A673 (cell line): ENCODE data around the gene NDE1. TPM values are rescaled to one million over a fixed set of nuclear protein-coding genes. Genes with fewer than 3 reads are reported as not detected.
"Not testable (repeated sequence)": the region's sequence is repeated elsewhere in the genome, so short reads cannot be mapped to it uniquely, and the experiment has no call there.

Experiments
- BruUV-seq: library from RNA; stranded (reverse); fragments of 400-500 nt; replicated peaks from 2 replicates; lab custom pipeline; 2021; lab: Mats Ljungman, UMichigan
- CTCF ChIA-PET: fragments of 300-600 bp; sonication (Branson Sonifier 250); formaldehyde crosslinking; loops from one replicate; lab custom pipeline; 2022; ENCODE audit warnings: antibody characterized with exemption; lab: Charles Lee
- POLR2A ChIA-PET: fragments of 300-600 bp; sonication (Branson Sonifier 250); formaldehyde crosslinking; loops from one replicate; lab custom pipeline; 2022; ENCODE audit warnings: antibody characterized with exemption; ENCODE audit not compliant: low non-redundant PET; lab: Charles Lee
- DNase-seq: peaks from one replicate; pipeline ENCODE4 v3.0.0-alpha.2; 2015; ENCODE audit warnings: low spot score
- H3K27ac ChIP-seq: fragments of 200-600 bp; sonication (generic); 2 replicates; pipeline ENCODE4 v1.5.1; 2016; ENCODE audit warnings: mixed run types, low read depth, mild to moderate bottlenecking, mixed read lengths, antibody characterized with exemption, low read length; ENCODE audit not compliant: poor library complexity, severe bottlenecking
- H3K27me3 ChIP-seq: fragments of 200-600 bp; sonication (generic); replicated peaks from 2 replicates; pipeline ENCODE4 v1.6.1; 2017; ENCODE audit warnings: mixed run types, low read depth, mild to moderate bottlenecking, mixed read lengths, antibody characterized with exemption, low read length; ENCODE audit not compliant: insufficient read depth, poor library complexity
- H3K36me3 ChIP-seq: fragments of 200-600 bp; sonication (generic); 2 replicates; pipeline ENCODE4 v1.6.1; 2016; ENCODE audit warnings: mixed run types, mild to moderate bottlenecking, mixed read lengths, antibody characterized with exemption, low read length; ENCODE audit not compliant: insufficient read depth, poor library complexity, severe bottlenecking
- H3K4me1 ChIP-seq: fragments of 200-600 bp; sonication (generic); 2 replicates; pipeline ENCODE4 v1.6.1; 2017; ENCODE audit warnings: mixed run types, mild to moderate bottlenecking, mixed read lengths, antibody characterized with exemption, low read length; ENCODE audit not compliant: insufficient read depth, poor library complexity, severe bottlenecking
- H3K4me3 ChIP-seq: fragments of 200-600 bp; sonication (generic); 2 replicates; pipeline ENCODE4 v1.5.1; 2016; ENCODE audit warnings: low read depth, mixed run types, mild to moderate bottlenecking, mixed read lengths, low read length; ENCODE audit not compliant: poor library complexity, severe bottlenecking
- H3K9me3 ChIP-seq: fragments of 200-600 bp; sonication (generic); 2 replicates; pipeline ENCODE4 v1.6.1; 2016; ENCODE audit warnings: mixed run types, low read depth, mild to moderate bottlenecking, mixed read lengths, antibody characterized with exemption, low read length; ENCODE audit not compliant: poor library complexity, severe bottlenecking
- CTCF ChIP-seq: fragments of 300-800, 200-600 bp; sonication (generic); conservative IDR thresholded peaks from 2 replicates; pipeline ENCODE4 v1.5.1; 2017; ENCODE audit warnings: low read depth, mild to moderate bottlenecking, antibody characterized with exemption, low read length, moderate library complexity, mixed read lengths
- EZH2 ChIP-seq: fragments of 200-600 bp; sonication (generic); IDR thresholded peaks from 2 replicates; pipeline ENCODE4 v1.6.1; 2017; ENCODE audit warnings: borderline replicate concordance, low read depth, mild to moderate bottlenecking, mixed read lengths, antibody characterized with exemption, low read length; ENCODE audit not compliant: poor library complexity, severe bottlenecking
- intact Hi-C: fragments of 100-400 bp; cut with micrococcal nuclease; formaldehyde crosslinking; loops from one replicate; pipeline ENCODE4 v1.10.0; 2022; ENCODE audit not compliant: unreplicated experiment
- total RNA-seq: library from RNA; stranded (reverse); gene quantifications from 2 replicates; pipeline ENCODE4 v1.2.3, GENCODE V29; 2021

NDE1 gene
- total RNA-seq, 1 experiment from 2014 or later, result 78.1 TPM

GRCh38 chr16:15689290-15689689, 39.2 kb downstream of the NDE1 start:
- intact Hi-C loops, result no loop called here
- POLR2A ChIA-PET, result no interaction called here
- TF ChIP-seq EZH2 (no peak), CTCF (no peak)
- Histone ChIP-seq H3K9me3 (no peaks in the 10 kb centered on the region), H3K4me3 (no peak overlapping the region), H3K27me3 (no peaks in the 10 kb centered on the region), H3K36me3 (peaks cover 75% of the 10 kb centered on the region), H3K4me1 (no peaks in the 10 kb centered on the region), H3K27ac (no peak overlapping the region)
- CTCF ChIA-PET, result no interaction called here
- no peak for DNase-seq
- BruUV-seq, result no TSS peak

GRCh38 chr16:15690296-15690695, 40.3 kb downstream of the NDE1 start:
- POLR2A ChIA-PET, result no interaction called here
- intact Hi-C loops, result no loop called here

DNA sequence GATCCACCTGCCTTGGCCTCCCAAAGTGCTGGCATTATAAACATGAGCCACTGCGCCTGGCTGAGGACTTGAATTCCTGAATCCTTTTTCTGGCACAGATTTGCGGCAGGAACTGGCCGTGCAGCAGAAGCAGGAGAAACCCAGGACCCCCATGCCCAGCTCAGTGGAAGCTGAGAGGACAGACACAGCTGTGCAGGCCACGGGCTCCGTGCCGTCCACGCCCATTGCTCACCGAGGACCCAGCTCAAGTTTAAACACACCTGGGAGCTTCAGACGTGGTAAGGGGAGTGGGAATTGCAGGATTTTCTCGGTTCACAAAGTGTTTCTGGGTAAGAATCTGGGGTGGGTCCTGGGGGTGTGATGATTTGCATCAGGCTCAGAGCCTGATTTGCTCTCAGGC, 41.0 kb downstream of the NDE1 start:
- Histone ChIP-seq H3K36me3 (peaks cover 76% of the 10 kb centered on the region), H3K4me1 (no peaks in the 10 kb centered on the region), H3K9me3 (no peaks in the 10 kb centered on the region), H3K4me3 (no peak overlapping the region), H3K27me3 (no peaks in the 10 kb centered on the region), H3K27ac (no peak overlapping the region)
- DNase-seq, result no peak
- no TSS peak for BruUV-seq
- CTCF ChIA-PET, result no interaction called here
- POLR2A ChIA-PET, result interaction anchor here (0.6 kb wide), 1 partner anchor 26 kb away, joined by 7 read pairs; no protein-coding TSS in a partner anchor
- no peak for TF ChIP-seq CTCF
- no peak for TF ChIP-seq EZH2
- intact Hi-C loops, result no loop called here

More at GRCh38 chr16:15690296-15690695, 40.3 kb downstream of the NDE1 start:
- TF ChIP-seq CTCF (no peak), EZH2 (no peak)
- Histone ChIP-seq H3K9me3 (no peaks in the 10 kb centered on the region), H3K27ac (no peak overlapping the region), H3K4me1 (no peaks in the 10 kb centered on the region), H3K36me3 (peaks cover 74% of the 10 kb centered on the region), H3K4me3 (no peak overlapping the region), H3K27me3 (no peaks in the 10 kb centered on the region)
- no TSS peak for BruUV-seq
- CTCF ChIA-PET, result no interaction called here
- no peak for DNase-seq

GRCh38 chr16:15692508-15692907, 42.5 kb downstream of the NDE1 start:
- not testable (repeated sequence) for BruUV-seq

More at GRCh38 chr16:15692508-15692907, 42.5 kb downstream of the NDE1 start:
- POLR2A ChIA-PET, result interaction anchor here (0.5 kb wide), 1 partner anchor 10 kb away, joined by 3 read pairs; no protein-coding TSS in a partner anchor
- CTCF ChIA-PET, H3K27me3 ChIP-seq, H3K27ac ChIP-seq, H3K4me3 ChIP-seq, H3K4me1 ChIP-seq, H3K9me3 ChIP-seq, DNase-seq, intact Hi-C loops: not testable (repeated sequence)
- peaks cover 85% of the 10 kb centered on the region for H3K36me3 ChIP-seq
